Natural killer cell (primary cell): ENCODE data around the gene SPG11. TPM values are rescaled to one million over a fixed set of nuclear protein-coding genes. Genes with fewer than 3 reads are reported as not detected.
A peak's percentile ranks its signal among the peaks of the same experiment; 100 is the strongest.

Source experiments
- ATAC-seq, 3 donors: fragments of 150-1000 bp in 2 of 3; fragments of 200-7000 bp in 1 of 3; cut with Tn5 transposase; 1 replicate in 1 of 3; 2 replicates in 2 of 3; pipeline ENCODE4 v1.10.0; 2021; ENCODE audit warnings: mild to moderate bottlenecking in 2 of 3, moderate library complexity in 2 of 3
- DNase-seq, 2 donors: peaks; one replicate each; pipeline versions ENCODE4 v3.0.0 to v3.0.0-alpha.2; 2013 to 2021; ENCODE audit warnings: mixed read lengths in 1 of 2
- H3K27ac ChIP-seq: one replicate; pipeline ENCODE4 v1.5.1; 2013; ENCODE audit warnings: mild to moderate bottlenecking, low read length
- H3K27me3 ChIP-seq: one replicate; pipeline ENCODE4 v1.6.1; 2013; ENCODE audit warnings: low read length; ENCODE audit not compliant: control insufficient read depth, insufficient read depth
- H3K36me3 ChIP-seq: one replicate; pipeline ENCODE4 v1.6.1; 2013; ENCODE audit warnings: low read length; ENCODE audit not compliant: control insufficient read depth, insufficient read depth
- H3K4me1 ChIP-seq: one replicate; pipeline ENCODE4 v1.6.1; 2013; ENCODE audit warnings: low read length; ENCODE audit not compliant: control insufficient read depth, insufficient read depth
- H3K4me3 ChIP-seq: one replicate; pipeline ENCODE4 v1.5.1; 2013; ENCODE audit warnings: low read length
- H3K9me3 ChIP-seq: one replicate; pipeline ENCODE4 v1.6.1; 2013; ENCODE audit warnings: low read length; ENCODE audit not compliant: control insufficient read depth, insufficient read depth
- H3K27ac Mint-ChIP-seq, 2 donors: one replicate each; pipeline ENCODE4 v1.8.0; 2022; ENCODE audit warnings: mild to moderate bottlenecking in 2 of 2, mixed read lengths in 2 of 2, moderate library complexity in 1 of 2
- H3K27me3 Mint-ChIP-seq, 2 donors: one replicate each; pipeline ENCODE4 v1.8.0; 2022; ENCODE audit warnings: low read depth in 2 of 2, mixed read lengths in 2 of 2
- H3K36me3 Mint-ChIP-seq: one replicate; pipeline ENCODE4 v1.8.0; 2022; ENCODE audit warnings: mixed read lengths
- H3K4me1 Mint-ChIP-seq, 2 donors: one replicate each; pipeline ENCODE4 v1.8.0; 2022; ENCODE audit warnings: mixed read lengths in 2 of 2
- H3K4me3 Mint-ChIP-seq: one replicate; pipeline ENCODE4 v1.8.0; 2022; ENCODE audit warnings: mild to moderate bottlenecking, moderate library complexity, mixed read lengths
- H3K9me3 Mint-ChIP-seq, 2 donors: one replicate each; pipeline ENCODE4 v1.8.0; 2022; ENCODE audit warnings: mixed read lengths in 2 of 2
- WGBS: methylation state at CpG from one replicate; pipeline ENCODE4 v1.1.7; 2013; ENCODE audit warnings: missing lambda C conversion rate; ENCODE audit not compliant: insufficient coverage; 5-methylcytosine and 5-hydroxymethylcytosine counted together
- intact Hi-C: fragments of 100-400 bp; cut with micrococcal nuclease; formaldehyde crosslinking; loops from one replicate; pipeline ENCODE4 v1.14.2; 2022
- total RNA-seq, 4 donors: library from RNA; stranded (reverse); fragments of 120-200 nt in 1 of 4; gene quantifications; one replicate each; pipeline versions ENCODE4 v1.2.3 to v1.2.4, GENCODE V29; 2013 to 2022
- TF ChIP-seq, protein P1 (sequence below): fragments of 200-600 bp; IDR thresholded peaks from one replicate; pipeline ENCODE4 v1.8.0; 2022; ENCODE audit warnings: antibody characterized with exemption

The SPG11 gene
- total RNA-seq, 3 donors from 2014 or later (not counting 1 experiment from before 2014, with no cell fraction given) = 123 to 154 (median 153) TPM

DNA sequence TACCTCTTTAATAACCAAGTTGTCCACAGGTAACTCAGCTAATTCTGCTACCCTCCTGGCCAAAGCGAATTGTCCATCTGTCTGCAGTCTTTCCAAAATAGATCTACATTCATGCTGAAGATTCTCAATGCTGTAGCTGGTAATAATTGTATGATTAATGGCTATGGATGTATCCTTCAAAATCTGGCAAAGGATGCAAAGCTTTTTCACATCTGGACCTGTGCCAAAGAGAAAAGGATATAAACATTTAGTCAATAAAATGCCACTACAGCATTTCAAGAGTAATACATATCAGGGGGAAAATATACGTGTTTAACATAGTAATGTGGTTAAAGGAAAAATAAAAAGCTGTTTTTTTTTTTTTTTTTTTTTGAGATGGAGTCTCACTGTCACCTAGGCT lies 77.8 kb downstream of the SPG11 start:
- no peak for DNase-seq
- H3K9me3 ChIP-seq = no peaks in the 10 kb centered on the region
- H3K36me3 ChIP-seq = peaks cover 77% of the 10 kb centered on the region
- Mint-ChIP-seq H3K4me1 (peaks cover 5 to 8% of the 10 kb centered on the region in 2 donors), H3K9me3 (no peaks in the 10 kb centered on the region), H3K36me3 (peaks cover 33% of the 10 kb centered on the region), H3K4me3 (no peak overlapping the region), H3K27ac (no peak overlapping the region), H3K27me3 (no peaks in the 10 kb centered on the region)
- intact Hi-C loops = no loop called here
- no peak for ATAC-seq
- H3K4me1 ChIP-seq = no peaks in the 10 kb centered on the region
- H3K4me3 ChIP-seq = no peak overlapping the region
- H3K27me3 ChIP-seq = no peaks in the 10 kb centered on the region
- no peak overlapping the region for H3K27ac ChIP-seq
- TF ChIP-seq, protein P1, sequence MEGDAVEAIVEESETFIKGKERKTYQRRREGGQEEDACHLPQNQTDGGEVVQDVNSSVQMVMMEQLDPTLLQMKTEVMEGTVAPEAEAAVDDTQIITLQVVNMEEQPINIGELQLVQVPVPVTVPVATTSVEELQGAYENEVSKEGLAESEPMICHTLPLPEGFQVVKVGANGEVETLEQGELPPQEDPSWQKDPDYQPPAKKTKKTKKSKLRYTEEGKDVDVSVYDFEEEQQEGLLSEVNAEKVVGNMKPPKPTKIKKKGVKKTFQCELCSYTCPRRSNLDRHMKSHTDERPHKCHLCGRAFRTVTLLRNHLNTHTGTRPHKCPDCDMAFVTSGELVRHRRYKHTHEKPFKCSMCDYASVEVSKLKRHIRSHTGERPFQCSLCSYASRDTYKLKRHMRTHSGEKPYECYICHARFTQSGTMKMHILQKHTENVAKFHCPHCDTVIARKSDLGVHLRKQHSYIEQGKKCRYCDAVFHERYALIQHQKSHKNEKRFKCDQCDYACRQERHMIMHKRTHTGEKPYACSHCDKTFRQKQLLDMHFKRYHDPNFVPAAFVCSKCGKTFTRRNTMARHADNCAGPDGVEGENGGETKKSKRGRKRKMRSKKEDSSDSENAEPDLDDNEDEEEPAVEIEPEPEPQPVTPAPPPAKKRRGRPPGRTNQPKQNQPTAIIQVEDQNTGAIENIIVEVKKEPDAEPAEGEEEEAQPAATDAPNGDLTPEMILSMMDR = no peak
- 100% methylated on average over 1 of the region's 2 CpGs for WGBS

DNA sequence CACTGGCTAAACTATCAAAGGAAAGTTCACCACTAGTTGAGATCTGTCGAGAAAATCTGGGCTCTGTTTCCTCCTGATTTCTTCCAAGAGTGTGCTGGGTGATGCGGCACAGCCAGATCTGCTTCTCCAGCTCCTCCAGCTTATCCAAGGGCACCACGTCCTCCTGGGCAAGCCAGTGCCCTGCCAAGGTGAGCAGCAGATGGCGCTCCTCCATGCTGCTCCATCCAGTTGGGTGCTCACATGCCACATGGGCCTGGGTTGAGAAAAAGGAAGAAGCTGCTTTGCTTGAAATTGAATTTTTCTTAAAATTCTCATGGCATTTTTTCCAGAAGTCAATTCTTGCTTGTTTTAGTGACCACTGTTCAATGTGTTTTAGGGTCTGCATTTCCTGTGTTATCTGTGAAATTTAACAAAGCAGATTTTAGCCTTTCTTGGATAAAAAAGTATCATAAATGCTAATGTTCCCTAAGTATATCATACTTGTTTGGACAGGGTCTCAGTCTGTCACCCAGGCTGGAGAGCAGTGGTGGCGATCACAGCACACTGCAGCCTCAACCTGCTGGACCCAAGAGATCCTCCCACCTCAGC lies 79.2 kb downstream of the SPG11 start:
- intact Hi-C loops = no loop called here
- H3K27me3 ChIP-seq = no peaks in the 10 kb centered on the region
- DNase-seq = peak; percentile 24 to 75
- H3K4me3 Mint-ChIP-seq = no peak overlapping the region
- no peaks in the 10 kb centered on the region for H3K9me3 ChIP-seq
- peak; percentile 70 to 74 (median 72) for ATAC-seq
- TF ChIP-seq, protein P1 = peak; percentile 22
- peaks cover 1% of the 10 kb centered on the region for H3K4me1 ChIP-seq
- H3K36me3 Mint-ChIP-seq = peaks cover 28% of the 10 kb centered on the region
- no peaks in the 10 kb centered on the region for H3K27me3 Mint-ChIP-seq
- H3K9me3 Mint-ChIP-seq = no peaks in the 10 kb centered on the region
- no peak overlapping the region for H3K4me3 ChIP-seq
- H3K27ac Mint-ChIP-seq = peak overlapping the region; percentile 9 to 12
- WGBS = 87% methylated on average over 5 of the region's 5 CpGs
- no peak overlapping the region for H3K27ac ChIP-seq
- H3K4me1 Mint-ChIP-seq = peaks cover 5 to 8% of the 10 kb centered on the region in 2 donors
- H3K36me3 ChIP-seq = peaks cover 70% of the 10 kb centered on the region

DNA sequence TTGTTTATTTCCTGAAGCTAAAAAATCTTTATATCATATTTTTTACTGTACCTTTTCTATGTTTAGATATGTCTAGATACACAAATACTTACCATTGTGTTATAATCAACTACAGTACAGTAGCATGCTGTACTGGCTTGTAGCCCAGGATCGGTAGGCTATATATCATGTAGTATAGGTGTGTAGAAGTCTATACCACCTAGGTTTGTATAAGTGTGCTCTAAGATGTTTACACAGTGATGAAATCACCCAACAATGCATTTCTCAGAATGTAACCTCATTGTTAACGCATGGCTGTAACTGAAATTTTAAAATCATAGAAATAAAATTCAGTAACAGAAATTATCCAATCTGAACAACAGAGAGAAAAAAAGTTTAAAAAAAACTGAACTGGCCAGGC lies 83.4 kb downstream of the SPG11 start:
- TF ChIP-seq, protein P1 = no peak
- Mint-ChIP-seq H3K4me1 (peaks cover 17 to 18% of the 10 kb centered on the region in 2 donors), H3K36me3 (peaks cover 20% of the 10 kb centered on the region), H3K27me3 (no peaks in the 10 kb centered on the region), H3K9me3 (no peaks in the 10 kb centered on the region), H3K4me3 (no peak overlapping the region), H3K27ac (no peak overlapping the region)
- Histone ChIP-seq H3K4me3 (no peak overlapping the region), H3K9me3 (no peaks in the 10 kb centered on the region), H3K4me1 (peaks cover 13% of the 10 kb centered on the region), H3K27ac (no peak overlapping the region), H3K27me3 (no peaks in the 10 kb centered on the region), H3K36me3 (peaks cover 46% of the 10 kb centered on the region)
- ATAC-seq (no peak), DNase-seq (no peak)
- 93% methylated on average over 2 of the region's 2 CpGs for WGBS
- intact Hi-C loops = no loop called here

DNA sequence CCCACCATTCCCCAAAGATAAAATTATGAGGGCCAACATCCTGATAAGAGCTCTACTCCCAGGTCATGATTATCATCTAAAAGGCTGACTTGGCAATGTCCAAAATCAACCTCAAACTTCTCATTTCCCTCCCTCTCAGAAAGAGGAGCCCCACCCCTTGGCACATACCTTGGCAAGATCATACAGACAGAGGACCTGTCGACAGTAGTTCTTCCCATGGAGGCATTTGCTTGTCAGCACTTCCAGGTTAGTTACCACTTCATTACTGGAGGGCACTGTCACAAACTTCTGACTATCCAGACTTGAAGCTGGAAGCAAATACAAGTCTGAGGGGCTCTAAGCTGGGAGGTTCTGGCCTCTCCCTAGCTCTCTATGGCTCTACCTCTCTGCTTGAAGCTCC lies 88.7 kb downstream of the SPG11 start:
- no peak for ATAC-seq

More for the DNA sequence above, 88.7 kb downstream of the SPG11 start:
- TF ChIP-seq, protein P1 = no peak
- no peak overlapping the region for H3K4me3 ChIP-seq
- H3K27ac ChIP-seq = no peak overlapping the region
- peaks cover 38% of the 10 kb centered on the region for H3K36me3 ChIP-seq
- peak overlapping the region; percentile 56 to 72 for H3K27ac Mint-ChIP-seq
- H3K36me3 Mint-ChIP-seq = no peaks in the 10 kb centered on the region
- H3K4me1 ChIP-seq = peaks cover 13% of the 10 kb centered on the region
- H3K4me1 Mint-ChIP-seq = peaks cover 13 to 15% of the 10 kb centered on the region in 2 donors
- intact Hi-C loops = no loop called here
- no peaks in the 10 kb centered on the region for H3K9me3 ChIP-seq
- H3K27me3 ChIP-seq = no peaks in the 10 kb centered on the region
- 92% methylated on average over 1 of the region's 1 CpG for WGBS
- no peaks in the 10 kb centered on the region for H3K27me3 Mint-ChIP-seq
- H3K4me3 Mint-ChIP-seq = no peak overlapping the region
- no peaks in the 10 kb centered on the region for H3K9me3 Mint-ChIP-seq
- no peak for DNase-seq
